Ascending aorta (tissue), 2 donors: Measurements from ENCODE around the gene RAB6A. TPM values are rescaled to one million over a fixed set of nuclear protein-coding genes. Genes with fewer than 3 reads are reported as not detected.

Experiments
- DNase-seq, 2 donors: peaks; one replicate each; pipeline ENCODE4 v3.0.0-alpha.2; 2019; ENCODE audit warnings: low spot score in 2 of 2
- H3K27ac ChIP-seq, 2 donors: fragments of 200-600 bp; sonication (generic); one replicate each; pipeline ENCODE4 v1.5.1; 2016 to 2017; ENCODE audit warnings: mild to moderate bottlenecking in 1 of 2
- H3K27me3 ChIP-seq: fragments of 200-600 bp; sonication (generic); one replicate; pipeline ENCODE4 v1.5.1; 2017
- H3K36me3 ChIP-seq, 2 donors: fragments of 200-600 bp; sonication (generic); one replicate each; pipeline ENCODE4 v1.5.1; 2016
- H3K4me1 ChIP-seq, 2 donors: fragments of 200-600 bp; sonication (generic); one replicate each; pipeline ENCODE4 v1.5.1; 2016 to 2017; ENCODE audit warnings: mild to moderate bottlenecking in 1 of 2
- H3K4me3 ChIP-seq, 2 donors: fragments of 200-600 bp; sonication (generic); one replicate each; pipeline ENCODE4 v1.5.1; 2016 to 2017; ENCODE audit warnings: mild to moderate bottlenecking in 1 of 2
- H3K9me3 ChIP-seq, 2 donors: fragments of 200-600 bp; sonication (generic); one replicate each; pipeline ENCODE4 v1.5.1; 2016
- intact Hi-C: fragments of 100-400 bp; cut with DNase I; formaldehyde crosslinking; loops from one replicate; pipeline ENCODE4 v1.15.1; 2023
- total RNA-seq: library from RNA; depleted of rRNA; stranded (reverse); fragments of >200 nt; gene quantifications from one replicate; pipeline ENCODE4 v1.1.0, GENCODE V29; 2016
- TF ChIP-seq, protein P1 (sequence below), 3 experiments: fragments of 200-600 bp in 2 of 3; fragments of 450-650 bp in 1 of 3; sonication (generic) in 2 of 3; IDR thresholded peaks; one replicate each; pipeline ENCODE4 v1.5.1; 2016 to 2019; ENCODE audit warnings: antibody characterized with exemption in 3 of 3, mild to moderate bottlenecking in 1 of 3, moderate library complexity in 1 of 3

Gene RAB6A
- total RNA-seq, 1 donor from 2014 or later, result 86.3 TPM

DNA sequence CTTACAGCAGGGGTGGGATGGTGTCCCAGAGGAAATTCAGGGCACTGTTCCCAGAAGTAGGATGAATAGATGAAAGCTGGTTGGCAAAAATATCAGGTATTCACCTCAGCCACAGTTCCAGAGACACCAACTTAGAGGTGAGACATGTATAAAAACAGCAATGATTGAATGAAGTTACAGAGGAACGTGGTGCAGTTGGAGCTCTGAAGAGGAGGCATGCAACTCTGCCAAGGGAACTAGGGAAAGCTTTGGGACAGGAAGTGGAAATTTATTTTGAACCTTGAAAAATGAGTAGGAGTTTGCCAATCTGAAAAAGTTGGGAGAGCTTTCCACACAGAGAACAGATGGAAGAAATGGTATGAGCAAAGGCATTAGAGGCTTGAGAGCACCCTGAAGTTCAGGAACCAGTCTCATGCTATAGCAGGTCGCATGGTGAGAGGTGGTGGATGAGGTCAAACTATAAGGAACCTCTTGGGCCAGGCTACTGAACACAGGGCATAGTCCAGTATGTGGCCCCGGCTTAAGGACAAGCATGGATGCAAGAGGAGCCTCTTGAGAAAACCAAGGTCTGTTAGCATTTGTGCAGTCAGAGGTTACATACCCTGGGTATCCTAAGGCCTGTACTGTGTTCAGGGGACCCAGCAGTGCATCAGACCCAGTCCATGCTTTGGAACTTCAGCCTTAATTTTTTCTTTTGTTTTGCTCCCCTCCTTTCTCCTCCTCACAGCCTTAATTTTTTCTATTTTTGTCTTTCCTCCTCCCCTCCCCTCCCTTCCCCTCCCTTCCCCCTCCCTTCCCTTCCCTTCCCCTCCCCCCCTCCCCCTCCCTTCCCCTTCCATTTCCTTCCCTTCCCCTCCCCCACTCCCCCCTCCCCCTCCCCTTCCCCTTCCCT is 97.0 kb downstream of the RAB6A start:
- peaks cover 0 to 8% of the 10 kb centered on the region in 2 donors for H3K4me1 ChIP-seq
- DNase-seq, result no peak
- TF ChIP-seq, protein P1, sequence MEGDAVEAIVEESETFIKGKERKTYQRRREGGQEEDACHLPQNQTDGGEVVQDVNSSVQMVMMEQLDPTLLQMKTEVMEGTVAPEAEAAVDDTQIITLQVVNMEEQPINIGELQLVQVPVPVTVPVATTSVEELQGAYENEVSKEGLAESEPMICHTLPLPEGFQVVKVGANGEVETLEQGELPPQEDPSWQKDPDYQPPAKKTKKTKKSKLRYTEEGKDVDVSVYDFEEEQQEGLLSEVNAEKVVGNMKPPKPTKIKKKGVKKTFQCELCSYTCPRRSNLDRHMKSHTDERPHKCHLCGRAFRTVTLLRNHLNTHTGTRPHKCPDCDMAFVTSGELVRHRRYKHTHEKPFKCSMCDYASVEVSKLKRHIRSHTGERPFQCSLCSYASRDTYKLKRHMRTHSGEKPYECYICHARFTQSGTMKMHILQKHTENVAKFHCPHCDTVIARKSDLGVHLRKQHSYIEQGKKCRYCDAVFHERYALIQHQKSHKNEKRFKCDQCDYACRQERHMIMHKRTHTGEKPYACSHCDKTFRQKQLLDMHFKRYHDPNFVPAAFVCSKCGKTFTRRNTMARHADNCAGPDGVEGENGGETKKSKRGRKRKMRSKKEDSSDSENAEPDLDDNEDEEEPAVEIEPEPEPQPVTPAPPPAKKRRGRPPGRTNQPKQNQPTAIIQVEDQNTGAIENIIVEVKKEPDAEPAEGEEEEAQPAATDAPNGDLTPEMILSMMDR (IDR thresholded peaks at IDR 0.05), result no peak
- no peak overlapping the region for H3K27ac ChIP-seq
- H3K9me3 ChIP-seq, result no peaks in the 10 kb centered on the region
- intact Hi-C loops, result no loop called here
- H3K36me3 ChIP-seq, result no peaks in the 10 kb centered on the region
- H3K27me3 ChIP-seq, result no peaks in the 10 kb centered on the region
- no peak overlapping the region for H3K4me3 ChIP-seq

DNA sequence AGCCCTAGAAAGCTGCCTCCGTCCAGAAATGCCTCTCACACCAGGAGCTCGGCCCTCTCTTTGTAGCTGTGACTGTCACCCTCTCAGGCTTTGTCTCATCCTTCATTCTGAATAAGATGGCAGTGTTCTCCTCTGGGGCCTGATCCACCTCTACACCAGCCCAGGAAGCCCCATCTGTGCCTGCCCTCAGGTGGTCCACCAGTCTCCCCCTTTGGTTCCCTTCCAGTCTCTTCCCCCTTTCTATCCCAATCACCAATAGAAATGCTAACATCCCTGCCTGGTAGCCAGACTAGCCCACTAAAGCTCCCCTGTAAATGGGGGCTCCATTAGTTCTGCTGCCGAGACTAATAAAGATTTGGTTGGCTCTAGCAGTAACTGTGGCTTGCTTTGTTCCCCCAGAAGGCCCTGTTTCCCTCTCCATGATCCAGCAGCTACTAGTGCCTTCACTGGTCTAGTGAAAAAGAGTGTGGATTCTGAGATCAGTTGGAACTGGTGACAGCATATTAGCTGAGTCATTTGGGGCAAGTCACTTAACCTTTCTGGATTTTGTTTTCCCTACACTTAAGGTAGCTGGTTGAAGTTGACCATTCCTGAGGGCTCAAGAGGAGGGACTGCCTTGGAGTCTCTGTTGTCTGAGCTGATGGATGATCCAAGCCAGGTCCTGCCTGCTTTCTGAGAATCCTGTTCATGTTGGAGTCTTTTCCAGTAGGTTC is 98.3 kb downstream of the RAB6A start:
- no peak for DNase-seq

DNA sequence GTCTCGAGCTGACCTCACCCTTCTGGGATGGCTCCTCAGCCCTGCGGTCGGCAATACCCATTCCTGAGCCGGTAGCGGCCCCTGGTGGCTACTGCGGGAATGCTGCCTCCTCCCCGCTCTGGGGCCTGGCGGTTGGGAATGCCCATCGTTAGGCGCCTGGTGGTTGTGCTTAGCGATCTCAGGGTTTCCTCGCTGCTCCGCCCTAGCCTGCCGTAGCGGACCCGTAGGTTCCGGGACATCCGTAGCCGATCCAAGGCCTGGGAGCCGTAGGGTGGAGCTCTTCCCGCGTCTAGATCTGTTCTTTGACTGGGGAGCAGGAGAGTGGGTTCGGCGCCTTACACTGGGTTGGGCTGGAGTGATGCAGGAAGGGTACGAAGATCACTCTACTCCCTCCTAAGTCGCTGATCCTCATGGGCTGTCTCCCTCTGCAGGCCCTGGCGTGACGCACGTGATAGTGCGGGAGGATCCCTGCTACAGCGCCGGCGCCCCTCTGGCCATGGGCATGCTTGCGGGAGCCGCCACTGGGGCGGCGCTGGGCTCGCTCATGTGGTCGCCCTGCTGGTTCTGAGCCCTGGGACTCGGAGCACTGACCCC is 99.7 kb downstream of the RAB6A start:
- peak; percentile 51 to 94 for DNase-seq
- no peaks in the 10 kb centered on the region for H3K27me3 ChIP-seq
- H3K4me1 ChIP-seq, result peaks cover 0 to 8% of the 10 kb centered on the region in 2 donors
- H3K9me3 ChIP-seq, result no peaks in the 10 kb centered on the region
- H3K36me3 ChIP-seq, result no peaks in the 10 kb centered on the region
- no peak overlapping the region for H3K27ac ChIP-seq
- TF ChIP-seq, protein P1 (IDR thresholded peaks at IDR 0.05), result peak; percentile 94 to 97 (median 96)
- intact Hi-C loops, result loop anchor here (1.0 to 2.0 kb wide), 3 partner anchors 36 to 310 kb away; no protein-coding TSS in a partner anchor
- peak overlapping the region; percentile 29 to 58 for H3K4me3 ChIP-seq

More for the DNA sequence above, 98.3 kb downstream of the RAB6A start:
- no peaks in the 10 kb centered on the region for H3K27me3 ChIP-seq
- peaks cover 0 to 8% of the 10 kb centered on the region in 2 donors for H3K4me1 ChIP-seq
- H3K4me3 ChIP-seq, result no peak overlapping the region
- intact Hi-C loops, result no loop called here
- no peak overlapping the region for H3K27ac ChIP-seq
- H3K9me3 ChIP-seq, result no peaks in the 10 kb centered on the region
- TF ChIP-seq, protein P1 (IDR thresholded peaks at IDR 0.05), result no peak
- H3K36me3 ChIP-seq, result no peaks in the 10 kb centered on the region

DNA sequence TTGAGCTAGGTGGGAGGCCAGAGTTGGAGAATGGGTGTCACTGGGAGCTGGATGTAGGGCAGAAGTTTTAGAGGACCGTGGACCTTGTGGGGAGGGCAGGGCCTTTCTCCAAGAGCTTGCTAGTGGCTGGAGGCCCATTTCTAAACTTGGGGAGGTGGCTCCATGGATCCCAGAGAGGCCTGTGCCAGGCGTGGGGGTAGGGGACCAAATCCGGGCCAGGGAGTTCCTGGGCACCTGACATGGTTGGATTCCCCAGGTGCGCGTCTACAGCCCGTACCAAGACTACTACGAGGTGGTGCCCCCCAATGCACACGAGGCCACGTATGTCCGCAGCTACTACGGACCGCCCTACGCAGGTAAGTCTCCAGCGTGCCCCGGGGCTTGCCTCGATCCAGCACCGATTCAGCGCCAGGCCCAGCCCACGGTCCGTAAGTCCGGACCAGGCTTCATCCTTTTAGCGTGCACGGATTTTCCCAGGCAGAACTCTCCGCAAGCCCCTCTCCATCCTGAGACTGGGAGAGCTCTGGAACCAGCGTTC is 100.3 kb downstream of the RAB6A start:
- no peak for DNase-seq
- H3K27ac ChIP-seq, result no peak overlapping the region
- no peaks in the 10 kb centered on the region for H3K9me3 ChIP-seq
- H3K36me3 ChIP-seq, result no peaks in the 10 kb centered on the region
- H3K27me3 ChIP-seq, result no peaks in the 10 kb centered on the region
- peaks cover 0 to 8% of the 10 kb centered on the region in 2 donors for H3K4me1 ChIP-seq
- H3K4me3 ChIP-seq, result peak overlapping the region; percentile 29 to 58
- TF ChIP-seq, protein P1 (IDR thresholded peaks at IDR 0.05), result no peak
- intact Hi-C loops, result loop anchor here (1.0 to 2.0 kb wide), 3 partner anchors 35 to 310 kb away; no protein-coding TSS in a partner anchor

DNA sequence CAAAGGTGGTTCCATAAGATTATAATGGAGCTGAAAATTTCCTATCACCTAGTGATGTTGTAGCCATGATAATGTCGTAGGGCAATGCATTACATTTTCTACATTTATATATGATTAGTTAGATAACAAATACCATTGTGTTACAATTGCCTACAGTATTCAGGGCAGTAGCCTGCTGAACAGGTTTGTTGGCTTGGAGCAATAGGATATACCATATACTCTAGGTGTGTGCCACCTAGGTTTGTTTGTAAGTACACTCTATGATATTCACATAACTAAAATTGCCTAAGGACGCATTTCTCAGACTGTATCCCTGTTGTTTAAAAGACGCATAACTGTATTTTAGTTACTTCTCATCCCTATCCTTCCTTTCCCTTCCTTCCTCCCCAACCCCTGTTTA is 100.9 kb downstream of the RAB6A start:
- Histone ChIP-seq H3K36me3 (no peaks in the 10 kb centered on the region), H3K4me3 (no peak overlapping the region), H3K4me1 (peaks cover 0 to 8% of the 10 kb centered on the region in 2 donors), H3K27ac (no peak overlapping the region), H3K27me3 (no peaks in the 10 kb centered on the region), H3K9me3 (no peaks in the 10 kb centered on the region)
- DNase-seq, result no peak
- intact Hi-C loops, result loop anchor here (2.0 kb wide), 1 partner anchor 309 kb away; no protein-coding TSS in a partner anchor
- TF ChIP-seq, protein P1 (IDR thresholded peaks at IDR 0.05), result no peak
